ENCODE data around the gene ENGASE. TPM values are rescaled to one million over a fixed set of nuclear protein-coding genes. Genes with fewer than 3 reads are reported as not detected.
"Not testable (repeated sequence)": the region's sequence is repeated elsewhere in the genome, so short reads cannot be mapped to it uniquely, and the experiment has no call there.

Gene ENGASE
- total RNA-seq, 1 donor from 2014 or later: 51.5 TPM

DNA sequence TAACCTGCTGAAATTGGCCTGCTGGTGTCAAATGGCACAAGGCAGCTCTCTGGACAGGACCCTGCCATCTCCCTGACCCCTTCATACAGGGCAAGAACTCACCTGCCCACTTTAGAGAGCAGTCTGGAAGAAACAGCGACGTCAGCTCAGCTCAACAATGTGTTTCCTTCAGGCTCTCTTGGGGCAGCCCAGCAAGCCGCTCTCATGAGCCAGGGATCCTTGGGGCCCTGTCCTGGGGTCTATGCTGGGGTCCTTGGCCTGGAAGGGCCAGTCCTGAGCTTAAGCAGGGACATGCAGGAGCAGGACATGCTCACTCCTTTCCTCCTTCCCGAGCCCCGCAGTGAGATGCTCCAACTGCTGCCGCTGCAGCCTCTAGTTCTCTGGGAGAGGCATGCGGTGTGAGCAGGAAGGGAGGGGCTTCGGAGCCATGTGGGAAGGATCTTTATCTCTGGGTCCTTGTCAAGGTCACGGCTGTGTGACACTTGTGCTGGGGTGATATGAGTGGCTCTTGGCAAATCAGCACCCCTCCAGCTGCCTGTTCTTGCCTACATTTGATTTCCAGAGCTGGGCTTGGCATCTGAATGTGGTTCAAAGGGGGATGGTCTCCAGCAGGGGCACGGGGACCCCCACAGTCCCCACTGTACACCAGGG, 47.2 kb upstream of the ENGASE start:
- H3K4me1 Mint-ChIP-seq (ENCODE audit: low read depth, unreplicated experiment): peaks cover 10% of the 10 kb centered on the region
- DNase-seq: no peak

DNA sequence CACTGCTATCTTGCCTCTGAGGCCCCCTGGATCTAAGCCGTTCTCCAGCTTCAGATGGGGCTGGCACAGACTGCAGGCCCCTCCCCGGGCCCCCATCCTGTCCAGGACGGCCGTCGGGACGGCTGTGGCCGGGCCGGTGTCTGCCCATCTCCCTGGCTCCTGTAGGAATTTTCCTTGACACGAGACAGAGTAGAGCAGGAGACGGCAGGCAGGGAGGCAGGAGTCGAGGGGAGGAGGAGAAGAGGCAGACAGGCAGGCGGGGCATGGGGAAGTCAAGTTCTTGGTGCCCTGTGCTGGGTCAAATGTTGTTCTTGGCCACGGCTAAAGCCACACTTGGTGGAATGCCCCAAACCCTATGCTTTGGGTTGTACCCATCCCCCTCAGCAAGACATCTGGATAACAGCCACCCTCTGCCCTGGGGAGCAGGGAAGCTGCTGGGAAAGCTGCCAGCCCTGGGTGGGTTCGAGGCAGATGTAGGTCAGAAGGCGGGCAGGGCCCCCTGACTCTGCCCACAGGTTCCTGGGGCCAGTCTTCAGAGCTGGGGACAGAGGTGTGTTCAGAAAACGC, 46.6 kb upstream of the ENGASE start:
- peaks cover 21% of the 10 kb centered on the region for H3K27me3 Mint-ChIP-seq (ENCODE audit: unreplicated experiment)
- TF ChIP-seq, protein P1, sequence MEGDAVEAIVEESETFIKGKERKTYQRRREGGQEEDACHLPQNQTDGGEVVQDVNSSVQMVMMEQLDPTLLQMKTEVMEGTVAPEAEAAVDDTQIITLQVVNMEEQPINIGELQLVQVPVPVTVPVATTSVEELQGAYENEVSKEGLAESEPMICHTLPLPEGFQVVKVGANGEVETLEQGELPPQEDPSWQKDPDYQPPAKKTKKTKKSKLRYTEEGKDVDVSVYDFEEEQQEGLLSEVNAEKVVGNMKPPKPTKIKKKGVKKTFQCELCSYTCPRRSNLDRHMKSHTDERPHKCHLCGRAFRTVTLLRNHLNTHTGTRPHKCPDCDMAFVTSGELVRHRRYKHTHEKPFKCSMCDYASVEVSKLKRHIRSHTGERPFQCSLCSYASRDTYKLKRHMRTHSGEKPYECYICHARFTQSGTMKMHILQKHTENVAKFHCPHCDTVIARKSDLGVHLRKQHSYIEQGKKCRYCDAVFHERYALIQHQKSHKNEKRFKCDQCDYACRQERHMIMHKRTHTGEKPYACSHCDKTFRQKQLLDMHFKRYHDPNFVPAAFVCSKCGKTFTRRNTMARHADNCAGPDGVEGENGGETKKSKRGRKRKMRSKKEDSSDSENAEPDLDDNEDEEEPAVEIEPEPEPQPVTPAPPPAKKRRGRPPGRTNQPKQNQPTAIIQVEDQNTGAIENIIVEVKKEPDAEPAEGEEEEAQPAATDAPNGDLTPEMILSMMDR (IDR thresholded peaks at IDR 0.05; ENCODE audit: partially characterized antibody, unreplicated experiment): no peak
- H3K9me3 Mint-ChIP-seq (ENCODE audit: unreplicated experiment): peaks cover 7% of the 10 kb centered on the region
- peaks cover 11% of the 10 kb centered on the region for H3K4me1 Mint-ChIP-seq (ENCODE audit: low read depth, unreplicated experiment)
- H3K4me3 Mint-ChIP-seq (ENCODE audit: unreplicated experiment): no peak overlapping the region
- no peaks in the 10 kb centered on the region for H3K36me3 Mint-ChIP-seq (ENCODE audit: unreplicated experiment)
- H3K27ac Mint-ChIP-seq (ENCODE audit: unreplicated experiment): no peak overlapping the region
- no peak for DNase-seq

More for the DNA sequence above, 47.2 kb upstream of the ENGASE start:
- no peaks in the 10 kb centered on the region for H3K36me3 Mint-ChIP-seq (ENCODE audit: unreplicated experiment)
- H3K9me3 Mint-ChIP-seq (ENCODE audit: unreplicated experiment): peaks cover 7% of the 10 kb centered on the region
- H3K27ac Mint-ChIP-seq (ENCODE audit: unreplicated experiment): no peak overlapping the region
- H3K4me3 Mint-ChIP-seq (ENCODE audit: unreplicated experiment): no peak overlapping the region
- TF ChIP-seq, protein P1 (IDR thresholded peaks at IDR 0.05; ENCODE audit: partially characterized antibody, unreplicated experiment): no peak
- H3K27me3 Mint-ChIP-seq (ENCODE audit: unreplicated experiment): peaks cover 18% of the 10 kb centered on the region

DNA sequence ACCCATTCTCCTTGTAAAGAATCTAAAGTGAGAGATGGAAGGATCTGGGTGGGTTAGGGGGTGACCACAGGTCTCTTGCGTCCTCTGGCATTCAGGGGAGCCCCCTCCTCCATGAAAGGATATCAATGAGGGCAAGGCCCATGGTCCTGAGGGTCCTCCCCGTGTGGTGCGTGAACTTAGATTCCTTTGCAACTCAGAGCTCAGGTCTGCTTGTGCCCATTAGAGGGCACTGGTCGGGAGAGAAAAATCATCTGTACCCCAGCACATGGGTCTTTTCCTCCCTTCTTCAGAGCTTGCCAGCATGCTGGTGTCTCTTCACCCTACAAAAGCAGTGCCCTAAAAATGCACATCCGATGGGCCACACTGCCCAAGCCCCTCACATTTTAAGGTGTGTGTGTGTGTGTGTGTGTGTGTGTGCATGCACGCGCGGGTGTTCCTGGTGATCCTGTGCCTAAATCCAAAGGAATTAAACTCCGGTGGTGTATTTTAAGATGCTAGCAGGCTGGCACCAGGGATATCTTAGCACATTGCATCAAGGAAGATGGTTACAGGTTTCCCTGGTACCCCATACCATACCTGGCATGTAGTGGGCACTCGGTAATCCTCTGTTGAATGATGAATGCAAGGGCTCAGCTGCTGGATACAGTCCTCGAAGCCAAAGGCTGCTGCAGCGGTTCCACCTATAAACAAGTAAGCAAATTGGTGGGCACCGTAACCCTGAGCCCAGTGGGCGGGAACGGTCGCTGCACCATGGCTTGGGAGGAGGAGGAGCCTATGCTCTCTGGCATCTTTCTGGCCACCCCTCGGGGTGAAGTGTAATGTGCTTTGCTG, 45.9 kb upstream of the ENGASE start:
- no peak for DNase-seq
- TF ChIP-seq, protein P1 (IDR thresholded peaks at IDR 0.05; ENCODE audit: partially characterized antibody, unreplicated experiment): no peak
- H3K27ac Mint-ChIP-seq (ENCODE audit: unreplicated experiment): no peak overlapping the region
- H3K4me3 Mint-ChIP-seq (ENCODE audit: unreplicated experiment): no peak overlapping the region
- peaks cover 11% of the 10 kb centered on the region for H3K4me1 Mint-ChIP-seq (ENCODE audit: low read depth, unreplicated experiment)
- H3K36me3 Mint-ChIP-seq (ENCODE audit: unreplicated experiment): no peaks in the 10 kb centered on the region
- H3K27me3 Mint-ChIP-seq (ENCODE audit: unreplicated experiment): peaks cover 19% of the 10 kb centered on the region
- peaks cover 9% of the 10 kb centered on the region for H3K9me3 Mint-ChIP-seq (ENCODE audit: unreplicated experiment)

DNA sequence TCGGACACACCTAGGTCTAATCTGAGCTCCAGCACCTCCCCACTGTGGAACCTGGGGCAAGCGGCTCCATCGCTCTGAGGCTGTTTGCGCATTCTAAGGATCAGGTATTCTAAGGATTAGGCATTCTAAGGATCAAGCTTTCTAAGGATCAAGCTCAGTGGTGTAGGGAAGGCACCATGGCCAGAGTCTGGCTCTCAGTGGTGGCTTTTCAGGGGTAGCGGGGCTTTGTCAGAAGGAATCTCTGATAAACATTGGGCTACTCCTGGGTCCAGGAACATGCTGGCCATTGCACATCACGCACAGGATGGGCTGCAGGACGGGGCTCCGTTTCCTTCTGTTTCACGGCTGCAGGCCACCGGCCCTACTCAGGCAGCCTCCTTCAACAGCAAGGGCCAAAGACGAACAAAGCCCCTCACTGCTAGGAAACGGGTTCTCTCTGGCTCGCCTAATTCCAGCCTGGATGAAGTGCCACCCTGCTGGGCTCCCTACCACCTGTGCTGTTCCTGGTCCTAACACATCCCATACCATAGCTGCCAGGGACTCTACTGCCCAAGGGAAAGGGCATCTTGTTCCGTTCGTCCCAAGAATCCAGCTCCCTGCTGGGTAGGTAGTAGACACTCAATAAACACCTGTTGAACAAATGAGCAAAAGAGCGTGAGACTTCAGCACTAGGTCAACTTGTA, 45.2 kb upstream of the ENGASE start:
- Mint-ChIP-seq H3K36me3 (ENCODE audit: unreplicated experiment) (no peaks in the 10 kb centered on the region), H3K27me3 (ENCODE audit: unreplicated experiment) (peaks cover 16% of the 10 kb centered on the region), H3K4me3 (ENCODE audit: unreplicated experiment) (no peak overlapping the region), H3K9me3 (ENCODE audit: unreplicated experiment) (peaks cover 9% of the 10 kb centered on the region), H3K4me1 (ENCODE audit: low read depth, unreplicated experiment) (peaks cover 13% of the 10 kb centered on the region), H3K27ac (ENCODE audit: unreplicated experiment) (no peak overlapping the region)
- DNase-seq: no peak
- TF ChIP-seq, protein P1 (IDR thresholded peaks at IDR 0.05; ENCODE audit: partially characterized antibody, unreplicated experiment): no peak

DNA sequence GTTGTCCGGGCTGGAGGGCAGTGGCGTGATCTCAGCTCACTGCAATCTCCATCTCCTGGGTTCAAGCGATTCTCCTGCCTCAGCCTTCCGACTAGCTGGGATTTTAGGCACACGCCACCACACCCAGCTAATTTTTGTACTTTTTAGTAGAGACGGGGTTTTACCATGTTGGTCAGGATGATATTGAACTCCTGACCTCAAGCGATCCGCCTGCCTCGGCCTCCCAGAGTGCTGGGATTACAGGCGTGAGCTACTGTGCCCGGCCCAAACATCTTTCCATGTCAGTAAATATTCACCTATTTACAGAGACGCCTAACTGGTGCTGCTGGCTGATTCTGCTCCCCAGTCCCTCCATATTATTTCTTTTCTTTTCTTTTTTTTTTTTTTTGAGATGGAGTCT, 44.0 kb upstream of the ENGASE start:
- Mint-ChIP-seq H3K4me1 (ENCODE audit: low read depth, unreplicated experiment) (peaks cover 11% of the 10 kb centered on the region), H3K27me3 (ENCODE audit: unreplicated experiment) (peaks cover 13% of the 10 kb centered on the region)
- H3K36me3 Mint-ChIP-seq (ENCODE audit: unreplicated experiment); H3K9me3 Mint-ChIP-seq (ENCODE audit: unreplicated experiment); H3K27ac Mint-ChIP-seq (ENCODE audit: unreplicated experiment); H3K4me3 Mint-ChIP-seq (ENCODE audit: unreplicated experiment); DNase-seq: not testable (repeated sequence)
